Loucy (cell line): ENCODE results near the gene GNG2.

Source experiments
- EZH2phosphoT487 ChIP-seq: fragments of 200-600 bp; IDR thresholded peaks from 2 replicates; pipeline ENCODE4 v1.6.1; 2018; ENCODE audit warnings: antibody characterized with exemption, mild to moderate bottlenecking, moderate library complexity, borderline replicate concordance
- TF ChIP-seq, protein P1 (sequence below): fragments of 200-600 bp; sonication (generic); conservative IDR thresholded peaks from 2 replicates; pipeline ENCODE4 v1.5.1; 2014; ENCODE audit warnings: mild to moderate bottlenecking, antibody characterized with exemption, low read length

GRCh38 chr14:51921026-51921425 lies 60.6 kb downstream of the GNG2 start:
- TF ChIP-seq, protein P1, sequence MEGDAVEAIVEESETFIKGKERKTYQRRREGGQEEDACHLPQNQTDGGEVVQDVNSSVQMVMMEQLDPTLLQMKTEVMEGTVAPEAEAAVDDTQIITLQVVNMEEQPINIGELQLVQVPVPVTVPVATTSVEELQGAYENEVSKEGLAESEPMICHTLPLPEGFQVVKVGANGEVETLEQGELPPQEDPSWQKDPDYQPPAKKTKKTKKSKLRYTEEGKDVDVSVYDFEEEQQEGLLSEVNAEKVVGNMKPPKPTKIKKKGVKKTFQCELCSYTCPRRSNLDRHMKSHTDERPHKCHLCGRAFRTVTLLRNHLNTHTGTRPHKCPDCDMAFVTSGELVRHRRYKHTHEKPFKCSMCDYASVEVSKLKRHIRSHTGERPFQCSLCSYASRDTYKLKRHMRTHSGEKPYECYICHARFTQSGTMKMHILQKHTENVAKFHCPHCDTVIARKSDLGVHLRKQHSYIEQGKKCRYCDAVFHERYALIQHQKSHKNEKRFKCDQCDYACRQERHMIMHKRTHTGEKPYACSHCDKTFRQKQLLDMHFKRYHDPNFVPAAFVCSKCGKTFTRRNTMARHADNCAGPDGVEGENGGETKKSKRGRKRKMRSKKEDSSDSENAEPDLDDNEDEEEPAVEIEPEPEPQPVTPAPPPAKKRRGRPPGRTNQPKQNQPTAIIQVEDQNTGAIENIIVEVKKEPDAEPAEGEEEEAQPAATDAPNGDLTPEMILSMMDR = no peak
- TF ChIP-seq EZH2phosphoT487 = no peak
